ENCODE results near the gene FAM222B.
"Not testable (repeated sequence)": the region's sequence is repeated elsewhere in the genome, so short reads cannot be mapped to it uniquely, and the experiment has no call there.

Gene FAM222B, protein sequence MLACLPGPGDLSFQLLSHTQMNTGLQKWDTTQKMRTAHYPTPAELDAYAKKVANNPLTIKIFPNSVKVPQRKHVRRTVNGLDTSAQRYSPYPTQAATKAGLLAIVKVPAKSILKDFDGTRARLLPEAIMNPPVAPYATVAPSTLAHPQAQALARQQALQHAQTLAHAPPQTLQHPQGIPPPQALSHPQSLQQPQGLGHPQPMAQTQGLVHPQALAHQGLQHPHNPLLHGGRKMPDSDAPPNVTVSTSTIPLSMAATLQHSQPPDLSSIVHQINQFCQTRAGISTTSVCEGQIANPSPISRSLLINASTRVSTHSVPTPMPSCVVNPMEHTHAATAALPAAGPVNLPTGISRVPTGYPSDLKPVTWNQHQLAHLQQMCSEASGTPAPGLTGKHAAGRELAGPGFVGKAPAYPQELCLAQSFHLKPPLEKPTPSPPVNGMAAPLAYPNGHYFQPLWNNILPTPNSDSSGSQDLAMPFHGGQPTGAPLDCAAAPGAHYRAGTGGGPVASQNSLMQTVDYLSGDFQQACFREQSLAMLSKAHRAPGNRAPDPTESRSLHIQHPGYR

DNA sequence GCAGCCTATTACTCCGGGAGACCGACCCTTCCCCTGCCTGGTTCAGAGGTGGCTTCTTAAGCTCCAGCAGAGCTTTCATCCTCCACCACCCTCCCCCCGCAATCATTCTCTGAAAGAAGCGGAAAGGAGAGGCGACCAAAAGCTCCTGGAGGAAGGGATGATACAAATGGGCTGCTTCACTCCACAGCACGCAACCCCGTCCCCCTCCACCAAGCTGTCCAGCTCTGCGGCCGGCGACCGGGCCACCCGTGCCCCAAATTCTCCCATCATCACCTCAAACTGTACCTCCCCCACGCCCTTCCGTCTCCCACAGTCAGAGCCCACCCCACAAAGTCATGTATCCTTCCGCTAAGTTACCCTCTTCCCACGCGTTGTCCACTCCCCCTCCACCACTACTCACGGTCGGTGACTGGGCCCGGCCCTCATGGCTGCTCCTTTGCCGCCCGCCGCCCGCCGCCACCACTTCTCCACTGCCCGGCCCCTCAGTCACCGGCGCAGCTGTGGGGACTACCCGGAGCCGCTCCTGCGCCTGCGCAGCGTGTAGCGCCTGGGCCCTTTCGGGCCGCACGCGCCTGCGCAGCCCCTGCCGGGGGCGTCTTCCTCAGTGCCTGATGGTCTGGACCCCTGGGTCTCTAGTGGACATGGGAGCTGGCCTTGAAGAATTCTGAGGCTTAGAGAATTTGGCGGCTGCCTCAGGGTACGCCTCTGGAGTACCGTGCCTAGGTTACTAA is at the start of gene FAM222B:
FAM222B (minus strand) TSS at position 509 of the 731 bp plus-strand sequence. CDS start 76,123 bp downstream, outside the sequence.
- peak; percentile 79 for DNase-seq

DNA sequence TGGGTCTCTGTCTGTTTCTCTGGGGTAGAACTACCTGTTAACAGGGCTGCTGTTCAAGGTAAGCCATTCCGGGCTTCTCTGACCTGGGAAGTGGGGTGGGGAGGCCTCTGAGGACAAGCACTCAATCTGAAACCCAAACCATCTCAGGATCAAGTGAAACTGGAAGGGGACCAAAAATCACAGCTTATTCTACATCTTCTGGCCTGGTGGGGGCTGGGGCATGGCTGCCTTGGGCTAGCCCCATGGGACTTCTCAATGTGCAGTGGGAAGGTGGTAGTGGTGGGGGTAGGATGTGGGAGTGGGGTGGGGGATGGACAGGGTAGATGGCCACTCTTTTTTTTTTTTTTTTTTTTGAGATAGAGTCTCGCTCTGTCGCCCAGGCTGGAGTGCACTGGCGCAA is 49.4 kb upstream of the FAM222B start:
- DNase-seq = no peak

DNA sequence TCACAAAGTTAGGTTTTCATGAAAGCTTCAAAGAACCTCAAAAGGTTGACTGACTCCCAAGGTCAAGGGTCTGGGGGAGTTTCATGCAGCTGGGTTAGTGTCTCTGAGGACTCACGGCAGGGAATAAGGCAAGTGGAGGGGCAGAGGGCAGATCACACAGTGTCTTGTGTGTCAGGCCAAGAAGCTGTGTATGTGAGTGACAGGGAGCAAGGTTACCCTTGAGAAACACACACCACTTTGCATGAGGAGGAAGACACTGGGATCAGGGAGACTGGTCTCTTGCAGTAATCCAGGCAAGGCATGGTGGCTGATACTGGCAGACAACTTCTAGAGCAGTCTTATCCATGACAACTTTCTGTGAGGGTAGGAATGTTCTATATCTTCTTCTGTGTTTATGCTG is 48.6 kb upstream of the FAM222B start:
- DNase-seq = no peak

DNA sequence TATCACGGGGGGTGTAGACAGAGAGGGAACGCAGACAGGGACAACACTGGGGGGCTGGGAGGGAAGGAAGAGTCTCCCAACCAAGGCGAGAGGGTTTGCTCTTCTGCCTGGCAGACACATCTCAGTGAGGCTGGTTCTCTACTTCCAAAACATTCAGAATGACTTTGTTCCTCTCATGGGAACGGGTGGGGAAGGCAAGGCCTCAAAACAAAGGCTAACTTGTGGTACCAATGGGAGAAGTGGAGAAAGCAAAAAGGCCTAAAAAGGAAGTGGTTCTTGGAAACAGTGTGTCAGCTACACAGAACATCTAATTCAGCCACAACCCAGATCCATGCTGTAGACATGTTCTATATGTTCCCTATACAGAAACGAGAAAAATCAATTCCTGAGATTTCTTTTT is 47.4 kb upstream of the FAM222B start:
- DNase-seq = peak; percentile 12

DNA sequence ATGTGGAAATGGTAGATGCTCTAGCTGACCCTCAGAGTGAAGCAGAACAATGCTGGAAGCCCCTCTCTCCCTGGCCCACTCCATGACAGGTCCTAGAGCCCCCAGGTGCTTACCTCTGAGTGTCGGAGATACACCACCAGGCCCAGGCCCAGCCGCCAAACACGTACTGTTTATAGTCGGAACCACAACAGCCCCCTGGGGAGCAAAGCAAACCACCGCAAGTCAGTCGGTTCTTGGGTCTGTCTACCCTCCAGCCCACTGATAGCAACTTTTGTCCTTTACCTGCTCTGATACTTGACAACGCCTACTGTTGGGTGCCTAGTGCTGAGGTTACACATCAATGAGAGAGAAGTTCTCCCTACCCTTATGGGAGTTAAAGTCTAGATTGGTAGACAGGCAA is 46.2 kb upstream of the FAM222B start:
- DNase-seq = no peak

DNA sequence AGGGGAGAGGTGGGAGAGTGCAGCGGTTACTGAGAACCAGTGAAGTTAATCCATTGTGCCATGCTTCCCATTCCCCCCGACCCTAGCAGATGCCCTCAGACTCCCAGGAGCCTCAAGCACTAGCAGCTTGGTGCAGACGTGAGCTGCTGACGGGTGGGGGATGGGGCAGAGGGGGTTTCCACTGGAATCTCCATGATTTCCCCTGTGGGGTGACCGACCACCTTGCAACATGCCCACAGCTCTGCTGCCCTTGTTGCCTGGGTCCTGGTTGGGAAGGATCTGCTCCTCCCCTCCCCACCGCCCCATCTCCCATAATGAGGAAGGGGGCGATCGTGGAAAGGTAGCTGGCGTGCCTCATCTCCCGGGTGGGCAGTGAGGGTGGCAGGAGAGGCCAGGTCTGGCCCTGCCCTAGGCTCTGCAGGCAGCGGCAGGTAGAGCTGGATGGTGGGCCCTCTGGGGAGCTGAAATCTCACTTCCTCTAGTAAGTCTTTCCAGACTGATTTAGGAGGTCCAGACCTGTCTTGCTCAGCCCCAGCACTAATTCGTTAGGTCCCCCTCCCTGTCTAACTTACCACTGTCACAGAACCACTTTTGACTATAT is 45.4 kb upstream of the FAM222B start:
- DNase-seq = no peak

DNA sequence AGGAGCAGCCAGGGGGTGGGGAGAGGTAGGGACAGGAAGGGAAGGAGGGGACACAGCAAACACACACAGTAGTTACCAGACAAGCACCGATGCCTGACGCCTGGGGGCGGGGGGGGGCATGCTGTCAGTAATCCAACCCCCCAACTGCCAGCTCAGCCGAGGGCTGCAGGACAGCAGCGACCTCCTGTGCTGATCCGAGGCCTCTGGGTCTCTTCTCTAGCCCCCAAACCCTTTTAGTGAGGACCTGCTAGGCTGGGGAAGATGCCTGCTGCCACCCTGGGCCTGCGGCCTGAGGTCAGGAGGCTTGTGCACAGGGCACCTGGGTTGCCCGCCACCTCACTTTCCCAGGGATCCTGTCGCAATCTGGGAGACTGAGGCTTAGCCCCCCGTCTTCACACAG is 43.4 kb upstream of the FAM222B start:
- no peak for DNase-seq

DNA sequence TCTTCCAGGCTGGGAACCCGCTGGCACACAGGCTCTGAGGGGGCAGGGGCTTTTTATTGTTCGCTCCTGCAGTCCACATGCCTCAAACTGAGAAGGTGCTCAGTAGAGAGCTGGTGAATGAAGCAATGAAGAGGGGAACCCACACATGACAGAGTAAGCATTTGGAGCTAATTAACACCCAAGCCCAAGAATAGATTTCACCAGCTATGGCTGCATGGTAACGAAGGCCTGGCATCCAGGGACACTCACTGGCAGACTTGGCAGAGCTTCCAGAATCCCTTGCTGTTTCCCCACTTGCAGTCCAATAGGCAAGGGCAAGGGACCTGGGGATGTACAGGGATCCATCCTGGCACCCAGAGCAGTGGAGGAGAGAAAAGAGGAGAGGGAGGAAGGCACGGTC is 42.8 kb upstream of the FAM222B start:
- no peak for DNase-seq

DNA sequence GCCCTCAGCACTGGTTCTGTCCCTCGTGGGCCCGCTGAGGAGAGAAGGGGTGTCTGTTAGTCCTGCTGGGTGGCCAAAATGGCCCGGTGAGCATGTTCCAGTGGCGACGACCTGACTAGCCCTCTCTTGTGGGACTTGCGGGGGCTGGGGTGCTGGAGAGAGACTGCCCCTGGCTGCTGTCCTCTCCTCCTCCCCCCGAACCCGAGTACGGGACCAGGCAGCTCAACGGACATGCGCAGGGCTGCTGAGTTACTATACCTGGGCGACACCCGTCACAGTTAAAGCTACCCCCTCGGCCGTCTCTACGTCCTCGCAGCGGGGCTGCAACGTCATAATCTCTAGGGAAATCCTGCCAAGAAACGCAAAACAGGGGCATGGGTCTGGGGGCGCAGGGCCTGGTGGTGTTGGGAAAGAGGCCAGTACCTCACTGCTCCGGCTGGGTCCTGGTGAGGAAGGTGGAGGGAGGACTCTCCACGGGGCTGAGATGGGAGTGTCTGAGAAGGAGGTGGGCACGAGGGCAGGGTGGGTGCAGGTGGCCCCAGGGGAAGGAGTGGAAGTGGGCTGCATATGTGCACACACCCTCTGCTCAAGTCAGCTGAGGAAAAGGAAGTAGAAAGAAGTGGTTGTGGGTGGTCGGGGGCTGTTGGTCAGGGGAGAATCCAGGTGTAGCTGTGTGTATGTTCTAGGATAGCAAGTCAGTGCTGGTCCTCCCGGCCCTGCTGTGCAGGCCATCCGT is 41.5 kb upstream of the FAM222B start:
- no peak for DNase-seq

DNA sequence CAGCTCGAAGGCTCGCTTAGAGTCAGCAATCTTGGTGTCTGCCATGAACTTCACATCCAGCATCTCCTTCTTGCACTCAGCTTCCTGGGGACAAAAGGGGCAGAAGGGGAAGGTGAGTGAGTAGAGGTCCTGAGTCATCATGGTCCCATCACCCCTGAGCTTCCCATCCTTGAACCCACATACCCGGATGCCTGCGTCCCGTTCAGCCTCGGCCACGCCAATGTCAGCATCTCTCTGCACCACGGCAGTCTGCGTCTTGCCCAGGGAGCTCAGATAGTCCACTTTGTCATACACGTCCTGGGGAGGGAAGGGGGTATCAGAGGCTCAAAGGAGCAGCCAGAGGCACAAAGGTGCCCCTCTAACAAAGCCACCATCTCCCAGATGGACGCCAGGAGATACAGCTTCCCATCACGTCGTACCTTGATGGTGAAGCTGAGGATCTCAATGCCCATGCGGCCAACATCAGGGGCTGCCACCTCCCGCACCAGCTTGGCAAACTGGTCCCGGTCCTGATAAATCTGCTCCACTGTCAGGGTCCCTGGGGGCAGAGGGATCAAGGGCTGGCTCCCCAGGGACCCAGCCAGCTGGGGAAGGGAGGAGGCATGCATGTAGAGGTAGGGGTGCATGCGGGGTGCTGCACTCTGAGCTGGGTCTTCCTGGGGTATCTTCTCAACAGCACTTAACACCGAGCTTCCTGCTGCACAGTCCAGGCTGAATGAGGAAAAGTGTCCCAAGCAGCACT is 39.7 kb upstream of the FAM222B start:
- DNase-seq = no peak

DNA sequence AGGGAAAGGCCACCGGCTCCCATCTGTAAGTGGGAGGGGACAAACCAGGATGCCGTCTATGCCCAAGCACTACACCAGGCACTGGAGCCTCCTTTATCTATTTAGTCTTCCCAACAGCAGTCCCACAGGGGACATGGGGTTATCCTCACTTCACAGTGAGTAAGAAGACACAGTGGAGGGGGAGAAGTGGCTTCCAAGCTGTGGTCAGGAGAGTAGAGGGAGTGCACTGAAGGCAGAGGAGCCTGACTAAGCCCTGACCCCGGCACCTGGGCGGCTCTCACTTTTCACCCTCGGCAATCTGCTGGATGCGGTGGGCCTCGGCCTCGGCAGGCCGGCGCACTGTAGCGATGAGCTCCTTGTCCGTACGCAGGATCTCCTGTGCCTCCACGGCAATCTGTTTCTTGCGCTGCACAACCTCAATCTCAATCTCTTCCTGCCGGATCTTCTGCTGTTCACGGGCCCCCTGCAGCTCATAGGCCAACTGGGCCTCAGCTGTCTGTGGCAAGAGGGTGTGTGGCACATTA is 39.0 kb upstream of the FAM222B start:
- no peak for DNase-seq

DNA sequence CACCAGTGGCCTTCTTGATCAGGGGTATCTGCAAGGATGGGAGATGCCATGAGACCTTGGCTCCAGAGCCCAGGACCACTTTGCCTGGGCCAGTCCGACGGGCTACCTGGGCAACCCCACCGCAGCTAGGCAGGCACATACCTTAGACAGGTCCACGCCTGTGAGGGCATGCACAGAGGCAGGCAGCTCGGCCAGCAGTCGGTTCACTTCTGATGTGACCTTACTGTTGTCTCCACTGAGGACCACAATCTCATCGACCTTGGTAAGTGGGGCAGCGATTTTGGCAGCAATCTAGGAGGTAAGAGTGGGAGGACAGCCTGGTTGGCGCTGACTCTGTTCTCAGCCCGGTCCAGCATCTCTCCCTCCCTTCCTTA is 38.0 kb upstream of the FAM222B start:
- no peak for DNase-seq

DNA sequence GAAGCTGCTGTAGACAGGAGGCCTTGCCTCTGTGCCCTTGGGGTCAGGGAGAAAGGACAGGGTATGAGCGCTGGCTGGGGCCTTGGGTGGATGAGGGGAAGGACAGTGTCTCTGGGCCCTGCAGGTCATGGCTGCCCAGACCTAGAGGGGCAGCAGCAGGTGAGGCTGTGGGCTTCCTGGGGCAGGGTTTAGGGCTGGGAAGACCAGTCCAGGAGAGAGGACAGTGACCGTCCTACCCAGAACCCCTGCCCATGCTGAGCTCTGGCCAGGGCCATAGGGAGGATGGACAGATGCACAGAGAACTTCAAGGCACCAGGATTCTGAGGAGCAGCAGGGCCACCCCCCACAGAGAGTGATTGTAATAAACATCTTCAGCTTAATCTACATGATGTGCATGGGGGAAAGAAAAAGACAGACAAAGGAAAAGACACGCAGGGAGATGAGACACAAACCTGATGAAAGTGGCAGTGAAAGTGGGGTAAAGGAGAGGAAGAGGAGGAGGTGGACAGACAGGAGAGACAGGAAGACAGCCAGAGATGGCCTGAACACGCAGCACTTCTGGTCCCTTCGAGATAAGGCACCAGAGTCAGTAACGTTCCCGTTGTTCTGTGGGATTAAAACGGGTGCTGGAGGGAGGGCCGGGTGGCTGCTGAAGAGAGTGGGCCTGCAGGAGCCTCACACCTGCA is 37.4 kb upstream of the FAM222B start:
- no peak for DNase-seq

DNA sequence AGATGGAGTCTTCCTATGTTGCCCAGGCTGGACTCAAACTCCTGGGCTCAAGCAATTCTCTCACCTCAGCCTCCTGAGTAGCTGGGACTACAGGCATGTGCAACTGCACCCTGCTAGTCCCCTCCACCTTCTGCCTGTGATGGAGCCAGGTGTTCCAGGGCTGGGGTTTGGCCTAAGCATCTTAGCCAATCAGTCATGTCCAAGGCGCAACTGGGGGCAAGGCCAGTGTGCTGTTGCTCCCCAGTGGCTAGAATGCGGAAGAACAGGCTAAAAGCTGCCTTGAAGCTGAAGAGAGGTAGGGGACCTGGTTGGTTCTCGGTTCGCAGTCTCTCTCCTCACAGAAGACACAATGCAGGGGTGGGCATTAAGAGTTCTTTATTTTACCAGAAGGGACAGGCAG is 36.4 kb upstream of the FAM222B start:
- DNase-seq = no peak

DNA sequence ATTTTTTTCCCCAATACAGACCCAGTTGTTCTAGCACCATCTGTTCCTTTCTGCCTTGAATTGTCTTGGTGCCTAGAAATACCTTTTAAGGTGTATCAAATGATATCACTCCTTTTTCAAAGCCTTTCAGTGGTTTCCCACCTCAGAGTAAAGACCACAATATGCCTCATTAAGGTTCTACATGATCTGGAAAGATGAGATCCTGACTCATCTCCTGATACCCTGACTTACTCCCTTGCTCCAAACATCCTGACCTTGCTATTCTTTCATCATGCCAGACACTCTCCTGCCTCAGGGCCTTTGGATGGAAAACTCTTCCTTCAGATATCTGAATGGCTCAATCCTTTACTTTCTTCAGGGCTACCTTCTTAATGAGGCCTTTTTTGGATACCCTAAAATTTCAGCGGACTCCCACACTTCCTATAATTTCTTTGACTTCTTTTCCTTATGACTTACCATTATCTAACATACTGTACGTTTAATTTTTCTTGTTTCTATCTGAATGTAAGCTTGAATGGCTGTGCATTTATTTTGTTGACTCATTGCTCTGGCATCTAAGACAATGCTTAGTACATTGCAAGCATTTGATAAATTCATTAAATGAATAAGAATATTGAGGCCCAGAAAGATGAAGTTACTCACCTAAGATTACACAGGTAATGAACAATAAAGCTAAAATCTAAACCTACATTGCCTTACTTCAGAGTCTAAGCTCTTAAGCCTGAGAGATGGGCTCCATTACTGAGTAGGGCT is 35.7 kb upstream of the FAM222B start:
- DNase-seq = no peak

DNA sequence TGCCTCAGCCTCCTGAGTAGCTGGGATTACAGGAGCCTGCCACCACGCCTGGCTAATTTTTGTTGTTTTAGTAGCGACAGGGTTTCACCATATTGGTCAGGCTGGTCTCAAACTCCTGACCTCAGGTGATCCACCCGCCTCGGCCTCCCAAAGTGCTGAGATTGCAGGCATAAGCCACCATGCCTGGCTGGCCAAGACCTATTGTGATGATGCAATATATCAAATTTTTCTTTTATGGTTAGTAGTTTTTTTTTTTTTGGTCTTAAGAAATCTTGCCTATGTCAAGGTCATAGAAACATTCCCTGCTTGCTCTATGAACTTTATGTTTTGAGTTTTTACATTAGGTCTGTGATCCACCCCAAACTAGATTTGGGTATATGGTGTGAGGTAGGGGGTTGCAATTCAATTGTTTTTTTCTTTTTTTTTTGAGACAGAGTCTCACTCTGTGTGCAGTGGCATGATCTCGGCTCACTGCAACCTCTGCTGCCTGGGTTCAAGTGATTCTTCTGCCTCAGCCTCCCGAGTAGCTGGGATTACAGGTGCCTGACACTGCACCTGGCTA is 34.6 kb upstream of the FAM222B start:
- not testable (repeated sequence) for DNase-seq

DNA sequence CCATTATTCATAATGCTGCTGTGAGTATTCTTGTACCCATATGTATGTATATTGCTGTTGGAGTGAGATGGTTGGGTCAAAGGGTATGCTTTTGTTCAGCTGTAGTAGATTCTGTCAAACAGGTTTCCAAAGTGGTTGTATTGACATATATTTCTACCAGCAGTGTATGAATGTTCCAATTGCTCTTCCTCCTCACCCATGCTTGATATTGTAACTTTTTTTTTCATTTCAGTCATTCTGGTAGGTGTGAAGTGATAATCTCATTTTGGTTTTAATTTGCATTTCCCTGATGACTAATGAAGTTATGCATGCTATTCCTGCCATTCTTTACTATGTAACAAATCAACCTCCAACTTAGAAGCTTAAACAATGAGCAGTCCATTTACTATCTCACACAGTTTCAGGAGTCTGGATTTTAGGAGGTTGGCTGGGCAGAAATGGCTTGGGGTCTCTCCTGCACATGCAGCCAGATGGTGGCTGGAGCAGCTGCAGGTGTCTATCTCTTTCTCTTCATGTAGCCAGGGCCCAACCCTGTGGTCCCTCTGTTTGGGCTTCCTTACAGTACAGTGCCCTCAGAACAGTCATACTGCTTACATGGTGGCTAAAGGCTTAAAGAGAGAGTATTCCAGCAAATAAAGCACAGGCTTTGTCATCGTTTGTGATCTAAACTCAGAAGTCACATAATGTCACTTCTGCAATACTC is 33.4 kb upstream of the FAM222B start:
- no peak for DNase-seq

DNA sequence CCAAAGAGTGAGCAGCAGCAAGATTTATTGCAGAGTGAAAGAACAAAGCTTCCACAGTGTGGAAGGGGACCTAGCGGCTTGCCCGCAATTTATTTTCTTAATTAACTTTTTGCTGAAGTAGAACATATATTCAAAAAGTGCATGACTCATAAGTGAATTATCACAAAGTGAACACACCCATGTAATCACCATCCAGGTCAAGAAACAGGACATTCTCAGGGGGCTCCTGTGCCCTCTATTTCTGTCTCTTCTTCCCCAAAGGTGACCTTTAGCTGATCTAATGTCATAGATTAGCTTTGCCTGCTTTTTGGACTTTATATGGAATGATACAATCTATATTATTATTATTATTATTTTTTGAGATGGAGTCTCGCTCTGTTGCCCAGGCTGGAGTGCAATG is 32.2 kb upstream of the FAM222B start:
- no peak for DNase-seq

DNA sequence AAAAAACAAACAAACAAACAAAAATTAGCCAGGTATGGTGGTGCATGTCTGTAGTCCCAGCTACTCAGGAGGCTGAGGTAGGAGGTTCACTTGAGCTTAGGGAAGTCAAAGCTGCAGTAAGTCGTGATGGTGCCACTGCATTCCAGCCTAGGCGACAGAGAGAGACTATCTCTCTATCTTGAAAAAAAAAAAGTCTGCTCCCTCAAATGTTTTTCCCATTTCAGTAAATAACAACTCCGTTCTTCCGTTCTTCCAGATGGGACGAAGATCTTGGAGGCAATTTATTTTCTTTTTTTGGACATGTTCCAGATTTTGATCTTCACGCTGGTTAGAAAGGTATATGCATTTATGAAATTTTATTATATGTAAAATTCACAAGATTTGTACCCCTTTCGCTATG is 31.2 kb upstream of the FAM222B start:
- no peak for DNase-seq

Data from GDM1 (cell line).